ENCODE measurements around the gene HOXB3.

DNA sequence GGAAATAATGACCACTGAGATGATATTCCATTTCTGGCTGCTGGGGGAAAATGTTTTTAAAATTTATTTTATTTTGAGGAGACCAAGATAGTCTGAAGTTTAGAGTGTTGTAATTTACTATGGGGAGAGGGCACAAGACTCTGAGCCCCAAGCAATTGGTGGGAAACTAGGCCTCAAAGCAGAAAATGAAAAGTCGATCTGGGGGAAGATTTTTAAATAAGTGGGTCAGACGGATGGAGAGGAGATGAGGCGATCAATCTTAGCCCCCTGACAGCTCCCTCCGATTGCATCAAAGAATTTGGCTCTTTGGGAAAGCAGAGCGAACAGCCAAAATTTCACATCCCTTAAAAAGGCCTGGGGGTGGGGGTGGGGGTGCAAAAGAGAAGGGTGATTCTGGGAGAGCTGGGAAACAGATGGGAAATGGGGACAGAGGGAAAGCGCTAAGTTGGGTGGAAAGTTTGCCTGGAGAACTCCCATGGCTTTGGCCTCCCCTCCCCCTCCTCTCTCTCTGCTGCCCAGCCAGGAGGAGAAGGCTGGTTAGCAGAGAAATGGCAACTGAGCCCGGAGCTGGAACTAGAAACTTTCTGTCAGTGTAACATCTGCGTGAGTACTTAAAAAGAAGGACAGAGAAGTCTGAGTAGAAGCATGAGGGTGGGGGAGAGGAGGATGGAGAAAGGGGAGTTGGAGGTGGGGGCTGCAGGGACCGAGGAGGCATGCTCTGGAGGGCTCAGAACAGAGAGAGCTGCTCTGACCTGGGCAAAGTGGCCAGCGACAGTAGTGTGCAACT lies 43.7 kb downstream of the HOXB3 start:
- TF ChIP-seq, protein P1, sequence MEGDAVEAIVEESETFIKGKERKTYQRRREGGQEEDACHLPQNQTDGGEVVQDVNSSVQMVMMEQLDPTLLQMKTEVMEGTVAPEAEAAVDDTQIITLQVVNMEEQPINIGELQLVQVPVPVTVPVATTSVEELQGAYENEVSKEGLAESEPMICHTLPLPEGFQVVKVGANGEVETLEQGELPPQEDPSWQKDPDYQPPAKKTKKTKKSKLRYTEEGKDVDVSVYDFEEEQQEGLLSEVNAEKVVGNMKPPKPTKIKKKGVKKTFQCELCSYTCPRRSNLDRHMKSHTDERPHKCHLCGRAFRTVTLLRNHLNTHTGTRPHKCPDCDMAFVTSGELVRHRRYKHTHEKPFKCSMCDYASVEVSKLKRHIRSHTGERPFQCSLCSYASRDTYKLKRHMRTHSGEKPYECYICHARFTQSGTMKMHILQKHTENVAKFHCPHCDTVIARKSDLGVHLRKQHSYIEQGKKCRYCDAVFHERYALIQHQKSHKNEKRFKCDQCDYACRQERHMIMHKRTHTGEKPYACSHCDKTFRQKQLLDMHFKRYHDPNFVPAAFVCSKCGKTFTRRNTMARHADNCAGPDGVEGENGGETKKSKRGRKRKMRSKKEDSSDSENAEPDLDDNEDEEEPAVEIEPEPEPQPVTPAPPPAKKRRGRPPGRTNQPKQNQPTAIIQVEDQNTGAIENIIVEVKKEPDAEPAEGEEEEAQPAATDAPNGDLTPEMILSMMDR (IDR thresholded peaks at IDR 0.05) = no peak
- TF ChIP-seq POLR2A (IDR thresholded peaks at IDR 0.05) = no peak
- no peak for TF ChIP-seq EP300 (IDR thresholded peaks at IDR 0.05)
- no peak for TF ChIP-seq POLR2AphosphoS5 (IDR thresholded peaks at IDR 0.05)
